H9 (cell line): Measurements from ENCODE around the gene CORO2B. TPM values are rescaled to one million over a fixed set of nuclear protein-coding genes. Genes with fewer than 3 reads are reported as not detected.
A peak's percentile ranks its signal among the peaks of the same experiment; 100 is the strongest.

Experiments used
- DNase-seq: peaks from one replicate; pipeline ENCODE4 v3.0.0-alpha.2; 2017
- H2AFZ ChIP-seq: one replicate; pipeline ENCODE4 v1.6.1; 2013; ENCODE audit warnings: mild to moderate bottlenecking, low read length, control low read depth, moderate library complexity
- H2AK5ac ChIP-seq: 2 replicates; pipeline ENCODE4 v1.6.1; 2013; ENCODE audit warnings: low read length, control low read depth, mixed read lengths; ENCODE audit not compliant: insufficient read length
- H2BK120ac ChIP-seq: one replicate; pipeline ENCODE4 v1.6.1; 2013; ENCODE audit warnings: low read depth, mild to moderate bottlenecking, low read length, control low read depth, inconsistent platforms; ENCODE audit not compliant: poor library complexity, severe bottlenecking
- H2BK12ac ChIP-seq: 2 replicates; pipeline ENCODE4 v1.6.1; 2013; ENCODE audit warnings: low read length, control low read depth, mixed read lengths, low read depth; ENCODE audit not compliant: insufficient read length
- H2BK15ac ChIP-seq: 2 replicates; pipeline ENCODE4 v1.6.1; 2013; ENCODE audit warnings: low read depth, low read length, control low read depth
- H2BK20ac ChIP-seq: one replicate; pipeline ENCODE4 v1.6.1; 2013; ENCODE audit warnings: low read depth, mild to moderate bottlenecking, low read length, control low read depth, inconsistent platforms; ENCODE audit not compliant: poor library complexity, severe bottlenecking
- H2BK5ac ChIP-seq: 2 replicates; pipeline ENCODE4 v1.6.1; 2013; ENCODE audit warnings: low read length, control low read depth, mixed read lengths; ENCODE audit not compliant: insufficient read length
- H3K14ac ChIP-seq: 2 replicates; pipeline ENCODE4 v1.6.1; 2013; ENCODE audit warnings: low read length, control low read depth; ENCODE audit not compliant: insufficient read depth
- H3K18ac ChIP-seq: 2 replicates; pipeline ENCODE4 v1.6.1; 2013; ENCODE audit warnings: low read depth, mild to moderate bottlenecking, mixed read lengths, low read length, control low read depth; ENCODE audit not compliant: insufficient read length
- H3K23ac ChIP-seq: 2 replicates; pipeline ENCODE4 v1.6.1; 2013; ENCODE audit warnings: low read length, control low read depth, mixed read lengths, low read depth; ENCODE audit not compliant: insufficient read length
- H3K23me2 ChIP-seq: 2 replicates; pipeline ENCODE4 v1.6.1; 2013; ENCODE audit warnings: low read depth, mild to moderate bottlenecking, mixed read lengths, low read length, control low read depth; ENCODE audit not compliant: insufficient read length, poor library complexity, severe bottlenecking
- H3K27ac ChIP-seq: 2 replicates; pipeline ENCODE4 v1.5.1; 2013; ENCODE audit warnings: low read length, control low read depth, mixed read lengths, low read depth; ENCODE audit not compliant: insufficient read length
- H3K27me3 ChIP-seq: 2 replicates; pipeline ENCODE4 v1.6.1; 2013; ENCODE audit warnings: low read length, control low read depth, inconsistent platforms; ENCODE audit not compliant: insufficient read depth
- H3K4ac ChIP-seq: 2 replicates; pipeline ENCODE4 v1.6.1; 2013; ENCODE audit warnings: low read depth, mild to moderate bottlenecking, control low read depth, inconsistent platforms, low read length, moderate library complexity
- H3K4me1 ChIP-seq: 2 replicates; pipeline ENCODE4 v1.6.1; 2013; ENCODE audit warnings: low read length, control low read depth, inconsistent platforms; ENCODE audit not compliant: insufficient read depth
- H3K4me2 ChIP-seq: 2 replicates; pipeline ENCODE4 v1.6.1; 2013; ENCODE audit warnings: low read length, control low read depth, mixed read lengths; ENCODE audit not compliant: insufficient read length, insufficient read depth
- H3K56ac ChIP-seq: 2 replicates; pipeline ENCODE4 v1.6.1; 2013; ENCODE audit warnings: low read depth, mild to moderate bottlenecking, mixed read lengths, low read length, control low read depth; ENCODE audit not compliant: insufficient read length
- H3K79me1 ChIP-seq: 2 replicates; pipeline ENCODE4 v1.6.1; 2013; ENCODE audit warnings: low read depth, mild to moderate bottlenecking, moderate library complexity, low read length, control low read depth, inconsistent platforms; ENCODE audit not compliant: insufficient read depth, poor library complexity, severe bottlenecking
- H3K79me2 ChIP-seq: 2 replicates; pipeline ENCODE4 v1.6.1; 2013; ENCODE audit warnings: low read length, control low read depth, inconsistent platforms; ENCODE audit not compliant: insufficient read depth
- H3K9ac ChIP-seq: 2 replicates; pipeline ENCODE4 v1.6.1; 2013; ENCODE audit warnings: low read length, control low read depth, mixed read lengths; ENCODE audit not compliant: insufficient read length; ENCODE audit errors: extremely low read depth
- H3K9me3 ChIP-seq: one replicate; pipeline ENCODE4 v1.6.1; 2013; ENCODE audit warnings: low read depth, low read length, inconsistent platforms; ENCODE audit not compliant: control insufficient read depth
- H3T11ph ChIP-seq: one replicate; pipeline ENCODE4 v1.6.1; 2013; ENCODE audit warnings: mild to moderate bottlenecking, low read length, control low read depth, inconsistent platforms
- H4K20me1 ChIP-seq: one replicate; pipeline ENCODE4 v1.6.1; 2013; ENCODE audit not compliant: control insufficient read depth, insufficient read length, insufficient read depth
- H4K5ac ChIP-seq: 2 replicates; pipeline ENCODE4 v1.6.1; 2013; ENCODE audit warnings: low read depth, mild to moderate bottlenecking, mixed read lengths, low read length, control low read depth; ENCODE audit not compliant: insufficient read length
- H4K8ac ChIP-seq: replicated peaks from 2 replicates; pipeline ENCODE4 v1.6.1; 2013; ENCODE audit warnings: low read length, control low read depth, mixed read lengths, low read depth; ENCODE audit not compliant: insufficient read length
- H4K91ac ChIP-seq: 2 replicates; pipeline ENCODE4 v1.6.1; 2013; ENCODE audit warnings: low read depth, mild to moderate bottlenecking, moderate library complexity, mixed read lengths, low read length, control low read depth; ENCODE audit not compliant: insufficient read length
- H3K27ac Mint-ChIP-seq, 3 experiments: 2 replicates in 2 of 3; 3 replicates in 1 of 3; pipeline ENCODE4 v1.8.0; 2020 to 2021; ENCODE audit warnings: mixed read lengths in 3 of 3, mild to moderate bottlenecking in 1 of 3, moderate library complexity in 1 of 3
- H3K27me3 Mint-ChIP-seq: 2 replicates; pipeline ENCODE4 v1.8.0; 2021; ENCODE audit warnings: low read depth, mild to moderate bottlenecking, moderate library complexity, mixed read lengths
- H3K36me3 Mint-ChIP-seq, 3 experiments: 2 replicates in 2 of 3; 3 replicates in 1 of 3; pipeline ENCODE4 v1.8.0; 2020 to 2021; ENCODE audit warnings: low read depth in 3 of 3, mixed read lengths in 3 of 3; ENCODE audit not compliant: insufficient read depth in 1 of 3
- H3K4me1 Mint-ChIP-seq, 2 experiments: 2 replicates each; pipeline ENCODE4 v1.8.0; 2020; ENCODE audit warnings: mixed read lengths in 2 of 2
- H3K4me3 Mint-ChIP-seq, 2 experiments: 2 replicates in 1 of 2; 3 replicates in 1 of 2; pipeline ENCODE4 v1.8.0; 2020 to 2021; ENCODE audit warnings: mild to moderate bottlenecking in 2 of 2, mixed read lengths in 2 of 2, moderate library complexity in 1 of 2
- H3K9me3 Mint-ChIP-seq, 2 experiments: 2 replicates in 1 of 2; 3 replicates in 1 of 2; pipeline ENCODE4 v1.8.0; 2020; ENCODE audit warnings: mild to moderate bottlenecking in 2 of 2, mixed read lengths in 2 of 2, moderate library complexity in 1 of 2
- WGBS: extraction: QIAGEN DNeasy Blood & Tissue Kit; methylation state at CpG from one replicate; pipeline ENCODE4 v1.1.7; 2013; ENCODE audit warnings: missing lambda C conversion rate, low lambda C conversion rate, mixed read lengths; ENCODE audit not compliant: insufficient read length; ENCODE audit errors: extremely low coverage; 5-methylcytosine and 5-hydroxymethylcytosine counted together
- total RNA-seq: library from RNA; stranded (reverse); gene quantifications from 2 replicates; pipeline ENCODE4 v1.2.1, GENCODE V29; 2021
- TF ChIP-seq, protein P1 (sequence below): fragments of 200-600 bp; sonication (generic); conservative IDR thresholded peaks from 3 replicates; pipeline ENCODE4 v1.8.0; 2021; ENCODE audit warnings: antibody characterized with exemption, mild to moderate bottlenecking

CORO2B gene
- total RNA-seq, 1 experiment from 2014 or later: 3.1 TPM

- no CpG with 5 or more reads among the region's 9 CpGs for WGBS
- H3K56ac ChIP-seq: no peak overlapping the region
- no peak overlapping the region for H2BK120ac ChIP-seq
- H3K23ac ChIP-seq: no peak overlapping the region
- peaks cover 2% of the 10 kb centered on the region; the same call in 1 of the 2 replicates for H3K4me1 ChIP-seq
- H3K23me2 ChIP-seq: no peaks in the 10 kb centered on the region
- H2AK5ac ChIP-seq: no peak overlapping the region
- H4K20me1 ChIP-seq: no peaks in the 10 kb centered on the region
- H3K79me2 ChIP-seq: no peaks in the 10 kb centered on the region
- no peak overlapping the region for H2BK20ac ChIP-seq
- H3K4me2 ChIP-seq: no peak overlapping the region
- no peaks in the 10 kb centered on the region; the same call in 1 of the 2 replicates for H3K27me3 ChIP-seq
- no peak overlapping the region for H3K18ac ChIP-seq
- no peaks in the 10 kb centered on the region for H3K9me3 ChIP-seq
- H4K91ac ChIP-seq: no peak overlapping the region
- TF ChIP-seq, protein P1, sequence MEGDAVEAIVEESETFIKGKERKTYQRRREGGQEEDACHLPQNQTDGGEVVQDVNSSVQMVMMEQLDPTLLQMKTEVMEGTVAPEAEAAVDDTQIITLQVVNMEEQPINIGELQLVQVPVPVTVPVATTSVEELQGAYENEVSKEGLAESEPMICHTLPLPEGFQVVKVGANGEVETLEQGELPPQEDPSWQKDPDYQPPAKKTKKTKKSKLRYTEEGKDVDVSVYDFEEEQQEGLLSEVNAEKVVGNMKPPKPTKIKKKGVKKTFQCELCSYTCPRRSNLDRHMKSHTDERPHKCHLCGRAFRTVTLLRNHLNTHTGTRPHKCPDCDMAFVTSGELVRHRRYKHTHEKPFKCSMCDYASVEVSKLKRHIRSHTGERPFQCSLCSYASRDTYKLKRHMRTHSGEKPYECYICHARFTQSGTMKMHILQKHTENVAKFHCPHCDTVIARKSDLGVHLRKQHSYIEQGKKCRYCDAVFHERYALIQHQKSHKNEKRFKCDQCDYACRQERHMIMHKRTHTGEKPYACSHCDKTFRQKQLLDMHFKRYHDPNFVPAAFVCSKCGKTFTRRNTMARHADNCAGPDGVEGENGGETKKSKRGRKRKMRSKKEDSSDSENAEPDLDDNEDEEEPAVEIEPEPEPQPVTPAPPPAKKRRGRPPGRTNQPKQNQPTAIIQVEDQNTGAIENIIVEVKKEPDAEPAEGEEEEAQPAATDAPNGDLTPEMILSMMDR: no peak
- no peak overlapping the region for H3K9ac ChIP-seq
- H4K8ac ChIP-seq: no peak overlapping the region
- H3K14ac ChIP-seq: no peak overlapping the region; the same call in 1 of the 2 replicates
- no peak overlapping the region for H4K5ac ChIP-seq
- peaks cover 37 to 54% of the 10 kb centered on the region in 2 experiments for H3K4me1 Mint-ChIP-seq
- H3K27ac Mint-ChIP-seq: 0 out of 7 replicates have a peak overlapping the region, but pooled peaks of 1 of the 3 experiments have one; percentile 37
- H2AFZ ChIP-seq: no peak overlapping the region
- H3K36me3 Mint-ChIP-seq: no peaks in the 10 kb centered on the region
- H3T11ph ChIP-seq: no peak overlapping the region
- H3K4me3 Mint-ChIP-seq: no peak overlapping the region
- H2BK15ac ChIP-seq: no peak overlapping the region
- no peak overlapping the region for H2BK5ac ChIP-seq
- H3K79me1 ChIP-seq: no peaks in the 10 kb centered on the region
- H3K27me3 Mint-ChIP-seq: no peaks in the 10 kb centered on the region; the same call in 1 of the 2 replicates
- H3K27ac ChIP-seq: no peak overlapping the region
- no peak overlapping the region for H2BK12ac ChIP-seq
- no peaks in the 10 kb centered on the region for H3K9me3 Mint-ChIP-seq
- no peak overlapping the region for H3K4ac ChIP-seq
- no peak for DNase-seq
Observed at GRCh38 chr15:68651916-68652525, 73.2 kb downstream of the CORO2B start.
